Esophagus muscularis mucosa (tissue), 4 donors: ENCODE results near the gene RASAL2.

ENCODE experiments used
- EP300 ChIP-seq: sonication (generic); formaldehyde crosslinking; IDR thresholded peaks from one replicate; pipeline ENCODE4 v1.6.1; 2017; ENCODE audit warnings: antibody characterized with exemption
- POLR2A ChIP-seq: fragments of 450-650 bp; IDR thresholded peaks from one replicate; pipeline ENCODE4 v1.6.1; 2017; ENCODE audit warnings: antibody characterized with exemption, moderate library complexity, mild to moderate bottlenecking, low read depth
- TF ChIP-seq, protein P1 (sequence below), 3 experiments: fragments of 200-600 bp in 2 of 3; fragments of 450-650 bp in 1 of 3; sonication (generic) in 2 of 3; IDR thresholded peaks; one replicate each; pipeline ENCODE4 v1.5.1; 2017 to 2019; ENCODE audit warnings: antibody characterized with exemption in 3 of 3, mild to moderate bottlenecking in 2 of 3, moderate library complexity in 1 of 3

GRCh38 chr1:178232949-178233348, 139.0 kb downstream of the RASAL2 start:
- TF ChIP-seq, protein P1, sequence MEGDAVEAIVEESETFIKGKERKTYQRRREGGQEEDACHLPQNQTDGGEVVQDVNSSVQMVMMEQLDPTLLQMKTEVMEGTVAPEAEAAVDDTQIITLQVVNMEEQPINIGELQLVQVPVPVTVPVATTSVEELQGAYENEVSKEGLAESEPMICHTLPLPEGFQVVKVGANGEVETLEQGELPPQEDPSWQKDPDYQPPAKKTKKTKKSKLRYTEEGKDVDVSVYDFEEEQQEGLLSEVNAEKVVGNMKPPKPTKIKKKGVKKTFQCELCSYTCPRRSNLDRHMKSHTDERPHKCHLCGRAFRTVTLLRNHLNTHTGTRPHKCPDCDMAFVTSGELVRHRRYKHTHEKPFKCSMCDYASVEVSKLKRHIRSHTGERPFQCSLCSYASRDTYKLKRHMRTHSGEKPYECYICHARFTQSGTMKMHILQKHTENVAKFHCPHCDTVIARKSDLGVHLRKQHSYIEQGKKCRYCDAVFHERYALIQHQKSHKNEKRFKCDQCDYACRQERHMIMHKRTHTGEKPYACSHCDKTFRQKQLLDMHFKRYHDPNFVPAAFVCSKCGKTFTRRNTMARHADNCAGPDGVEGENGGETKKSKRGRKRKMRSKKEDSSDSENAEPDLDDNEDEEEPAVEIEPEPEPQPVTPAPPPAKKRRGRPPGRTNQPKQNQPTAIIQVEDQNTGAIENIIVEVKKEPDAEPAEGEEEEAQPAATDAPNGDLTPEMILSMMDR (IDR thresholded peaks at IDR 0.05): no peak
- TF ChIP-seq EP300 (no peak), POLR2A (no peak)
